Stimulated activated effector memory CD8-positive, alpha-beta T cell treated with anti-CD3 and anti-CD28 coated beads, Interleukin-12 subunit alpha, Interleukin-12 subunit beta, amount 100 ng/mL, for 72 hours (primary cell): ENCODE results near the gene UBTD1.
A peak's percentile ranks its signal among the peaks of the same experiment; 100 is the strongest.
"Not testable (repeated sequence)": the region's sequence is repeated elsewhere in the genome, so short reads cannot be mapped to it uniquely, and the experiment has no call there.

Experiments
- ATAC-seq: fragments of 150-1000 bp; cut with Tn5 transposase; 2 replicates; pipeline ENCODE4 v1.10.0; 2021
- DNase-seq, 2 donors: peaks; one replicate each; pipeline ENCODE4 v3.0.0; 2021 to 2022; ENCODE audit warnings: low spot score in 2 of 2
- H3K27ac Mint-ChIP-seq: one replicate; pipeline ENCODE4 v1.8.0; 2022; ENCODE audit warnings: mild to moderate bottlenecking, mixed read lengths
- H3K36me3 Mint-ChIP-seq: one replicate; pipeline ENCODE4 v1.8.0; 2022; ENCODE audit warnings: mild to moderate bottlenecking, mixed read lengths
- H3K4me1 Mint-ChIP-seq: one replicate; pipeline ENCODE4 v1.8.0; 2022; ENCODE audit warnings: mixed read lengths
- H3K4me3 Mint-ChIP-seq: one replicate; pipeline ENCODE4 v1.8.0; 2022; ENCODE audit warnings: mild to moderate bottlenecking, mixed read lengths
- H3K9me3 Mint-ChIP-seq: one replicate; pipeline ENCODE4 v1.8.0; 2022; ENCODE audit warnings: mixed read lengths

UBTD1 gene

DNA sequence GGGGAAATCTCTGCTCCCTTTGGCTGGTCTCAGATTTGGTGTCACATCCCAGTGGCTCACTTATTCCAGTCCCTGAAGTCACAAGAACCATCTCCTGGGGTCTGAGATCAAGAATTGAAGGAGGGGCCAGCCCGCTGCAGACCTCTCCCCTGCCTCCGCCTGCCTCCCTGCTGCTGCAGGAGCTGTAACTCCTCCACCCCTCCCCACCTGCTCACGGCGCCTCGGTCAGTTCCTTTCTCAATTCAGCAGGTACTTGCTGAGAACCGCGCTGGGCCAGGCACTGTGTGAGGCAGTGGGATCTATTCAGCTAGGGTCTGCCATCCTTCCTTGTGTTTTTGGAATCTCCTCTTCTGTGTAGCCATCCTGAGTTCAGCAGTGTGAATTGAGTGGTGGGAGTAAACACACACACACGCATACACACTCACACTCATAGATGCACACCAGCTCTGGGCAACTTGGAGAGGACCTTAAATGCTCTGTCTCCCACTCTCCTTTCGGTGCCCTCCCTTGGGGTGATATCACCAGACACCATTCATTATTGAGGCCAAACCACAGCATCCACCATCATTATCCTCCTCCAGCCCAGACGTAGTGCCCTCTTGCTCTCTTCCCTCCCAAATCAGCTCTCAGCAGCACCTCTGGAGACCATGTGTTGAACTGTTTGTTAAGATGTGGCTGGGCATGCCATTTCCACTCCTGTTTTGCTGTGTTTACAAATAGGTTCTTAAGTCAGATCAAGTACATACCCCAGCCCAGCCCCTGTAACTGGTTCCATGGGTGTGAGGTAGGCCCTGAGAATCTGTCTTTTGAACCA lies 51.8 kb downstream of the UBTD1 start:
- peaks cover 10% of the 10 kb centered on the region for H3K4me1 Mint-ChIP-seq
- ATAC-seq (no peak), DNase-seq (no peak)
- no peak overlapping the region for H3K4me3 Mint-ChIP-seq
- peak overlapping the region; percentile 43 for H3K27ac Mint-ChIP-seq
- no peaks in the 10 kb centered on the region for H3K36me3 Mint-ChIP-seq
- no peaks in the 10 kb centered on the region for H3K9me3 Mint-ChIP-seq

DNA sequence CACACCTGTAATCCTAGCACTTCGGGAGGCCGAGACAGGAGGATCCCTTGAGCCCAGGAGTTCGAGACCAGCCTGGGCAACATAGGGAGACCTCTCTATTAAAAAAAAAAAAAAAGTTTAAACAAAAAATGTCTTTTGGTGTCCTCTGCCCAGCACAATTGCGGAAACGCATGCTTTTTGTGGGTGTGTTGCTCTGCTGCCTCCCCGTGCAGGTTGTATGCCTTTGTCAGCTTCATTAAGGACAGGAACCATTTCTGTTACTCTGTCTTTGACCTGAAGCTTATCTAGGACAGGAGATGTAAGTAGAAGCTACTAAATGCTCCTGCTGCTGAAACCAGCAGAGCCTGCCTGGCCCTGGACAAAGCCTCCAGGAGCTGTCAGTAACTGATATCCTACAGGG lies 52.5 kb downstream of the UBTD1 start:
- H3K9me3 Mint-ChIP-seq, result no peaks in the 10 kb centered on the region
- H3K4me3 Mint-ChIP-seq, result no peak overlapping the region
- ATAC-seq, result no peak
- H3K27ac Mint-ChIP-seq, result peak overlapping the region; percentile 43
- peaks cover 10% of the 10 kb centered on the region for H3K4me1 Mint-ChIP-seq
- DNase-seq, result no peak
- H3K36me3 Mint-ChIP-seq, result no peaks in the 10 kb centered on the region

DNA sequence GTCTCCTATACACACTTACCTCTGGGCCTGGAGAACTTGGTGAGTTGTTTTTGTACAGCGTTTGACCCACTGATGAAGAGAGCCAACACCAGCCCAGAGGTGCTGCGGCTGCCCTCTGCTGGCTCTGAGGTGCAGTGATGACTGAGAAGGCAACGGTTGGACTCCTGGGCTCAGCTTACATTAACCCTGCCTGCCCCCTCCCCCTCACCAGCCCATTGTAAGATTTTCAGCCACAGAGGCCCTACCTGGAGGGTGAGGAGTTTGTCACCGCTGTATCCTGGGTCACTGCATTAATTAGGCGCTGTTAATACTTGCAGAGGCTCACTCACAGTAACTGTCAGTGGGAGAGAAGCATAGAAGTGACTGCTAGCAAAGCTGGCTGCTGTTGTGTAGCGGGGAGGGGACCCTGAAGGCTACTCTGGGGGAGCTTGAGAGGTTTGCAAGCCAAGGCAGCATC lies 54.9 kb downstream of the UBTD1 start:
- H3K9me3 Mint-ChIP-seq, result no peaks in the 10 kb centered on the region
- H3K4me1 Mint-ChIP-seq, result peaks cover 5% of the 10 kb centered on the region
- H3K27ac Mint-ChIP-seq, result no peak overlapping the region
- ATAC-seq (peak; percentile 95), DNase-seq (peak; percentile 45 to 70)
- H3K4me3 Mint-ChIP-seq, result no peak overlapping the region
- no peaks in the 10 kb centered on the region for H3K36me3 Mint-ChIP-seq

DNA sequence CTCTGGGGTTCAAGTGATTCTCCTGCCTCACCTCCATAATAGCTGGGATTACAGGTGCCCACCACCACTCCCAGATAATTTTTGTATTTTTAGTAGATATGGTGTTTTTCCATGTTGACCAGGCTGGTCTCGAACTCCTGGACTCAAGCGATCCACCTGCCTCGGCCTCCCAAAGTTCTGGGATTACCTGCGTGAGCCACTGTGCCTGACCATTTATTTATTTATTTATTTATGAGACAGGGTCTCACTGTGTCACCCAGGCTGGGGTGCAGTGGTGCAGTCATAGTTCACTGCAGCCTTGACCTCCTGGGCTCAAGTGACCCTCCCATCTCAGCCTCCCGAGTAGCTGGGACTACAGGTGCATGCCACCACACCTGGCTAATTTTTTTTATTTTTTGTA lies 55.6 kb downstream of the UBTD1 start:
- H3K9me3 Mint-ChIP-seq, DNase-seq, H3K27ac Mint-ChIP-seq, H3K4me1 Mint-ChIP-seq, H3K36me3 Mint-ChIP-seq, H3K4me3 Mint-ChIP-seq, ATAC-seq: not testable (repeated sequence)

DNA sequence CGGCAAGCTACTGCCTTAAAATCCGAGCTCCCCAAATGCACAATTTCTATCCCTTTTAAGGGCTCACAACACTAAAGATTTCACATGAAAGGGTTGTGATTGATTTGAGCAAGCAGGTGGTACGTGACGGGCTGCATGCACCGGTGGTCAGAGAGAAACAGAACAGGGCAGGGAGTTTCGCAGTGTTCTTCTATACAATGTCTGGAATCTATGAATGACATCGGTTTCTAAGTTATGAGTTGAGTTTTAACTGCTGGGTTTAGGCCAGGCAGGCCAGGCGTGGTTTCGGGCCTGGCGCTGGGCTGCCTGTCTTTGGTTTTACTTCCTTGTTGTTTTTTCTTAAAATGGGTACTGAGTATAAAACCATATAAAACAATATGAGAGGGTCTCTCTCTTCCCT lies 56.8 kb downstream of the UBTD1 start:
- H3K9me3 Mint-ChIP-seq, H3K4me3 Mint-ChIP-seq, H3K4me1 Mint-ChIP-seq, H3K36me3 Mint-ChIP-seq, ATAC-seq, DNase-seq, H3K27ac Mint-ChIP-seq: not testable (repeated sequence)

DNA sequence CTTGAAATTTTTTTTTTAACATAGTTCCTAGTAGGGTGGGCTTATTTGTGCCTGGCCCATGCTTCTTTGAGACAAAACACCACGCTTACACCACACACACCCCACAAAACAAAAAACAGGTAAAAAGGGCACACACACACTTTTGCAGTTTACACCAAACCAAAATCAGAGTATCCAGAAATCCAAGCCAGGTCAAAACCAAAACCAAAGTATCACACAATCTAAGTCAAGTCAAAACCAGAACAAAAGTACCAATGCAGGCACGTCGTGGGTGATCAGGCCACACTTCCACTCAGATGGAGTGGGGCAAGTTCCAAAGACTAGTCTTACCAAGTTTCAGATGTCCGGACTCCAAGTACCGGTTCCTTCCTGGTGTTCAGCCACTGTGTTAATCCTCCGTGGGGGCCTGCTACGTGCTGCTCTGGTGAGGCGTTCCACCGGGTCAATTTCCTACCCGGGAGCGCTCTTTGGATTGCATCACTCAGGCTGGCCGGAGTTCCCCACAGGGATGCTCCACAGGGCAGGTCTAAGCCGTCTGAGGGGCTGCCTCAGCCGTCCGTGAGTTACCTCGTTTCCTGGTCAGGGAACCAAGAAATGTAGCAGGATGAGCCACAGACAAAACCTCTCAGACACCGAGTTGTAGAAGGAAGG lies 62.1 kb downstream of the UBTD1 start:
- not testable (repeated sequence) for H3K4me1 Mint-ChIP-seq

DNA sequence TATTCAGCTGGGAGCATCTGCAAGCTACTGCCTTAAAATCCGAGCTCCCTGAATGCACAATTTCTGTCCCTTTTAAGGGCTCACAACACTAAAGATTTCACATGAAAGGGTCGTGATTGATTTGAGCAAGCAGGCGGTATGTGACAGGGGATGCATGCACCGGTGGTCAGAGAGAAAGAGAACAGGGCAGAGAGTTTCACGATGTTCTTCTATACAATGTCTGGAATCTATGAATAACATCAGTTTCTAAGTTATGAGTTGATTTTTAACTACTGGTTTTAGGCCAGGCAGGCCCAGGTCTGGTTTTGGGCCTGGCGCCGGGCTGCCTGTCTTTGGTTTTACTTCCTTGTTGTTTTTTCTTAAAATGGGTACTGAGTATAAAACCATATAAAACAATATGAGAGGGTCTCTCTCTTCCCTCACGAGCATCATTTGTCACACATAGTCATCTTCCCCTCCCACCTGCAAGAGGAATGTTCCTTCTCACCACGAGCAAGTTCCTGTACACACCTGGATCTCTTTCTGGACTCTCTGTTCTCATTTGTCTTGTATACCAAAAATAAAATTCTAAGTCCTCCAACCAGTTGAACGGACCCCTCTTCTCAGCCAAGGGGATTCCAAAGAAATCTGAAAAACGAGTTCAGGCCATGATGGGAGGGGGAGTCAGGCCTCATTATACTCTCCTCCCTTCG lies 62.8 kb downstream of the UBTD1 start:
- H3K4me3 Mint-ChIP-seq, result not testable (repeated sequence)

More for the DNA sequence above, 62.1 kb downstream of the UBTD1 start:
- ATAC-seq, DNase-seq, H3K36me3 Mint-ChIP-seq, H3K27ac Mint-ChIP-seq, H3K4me3 Mint-ChIP-seq, H3K9me3 Mint-ChIP-seq: not testable (repeated sequence)

DNA sequence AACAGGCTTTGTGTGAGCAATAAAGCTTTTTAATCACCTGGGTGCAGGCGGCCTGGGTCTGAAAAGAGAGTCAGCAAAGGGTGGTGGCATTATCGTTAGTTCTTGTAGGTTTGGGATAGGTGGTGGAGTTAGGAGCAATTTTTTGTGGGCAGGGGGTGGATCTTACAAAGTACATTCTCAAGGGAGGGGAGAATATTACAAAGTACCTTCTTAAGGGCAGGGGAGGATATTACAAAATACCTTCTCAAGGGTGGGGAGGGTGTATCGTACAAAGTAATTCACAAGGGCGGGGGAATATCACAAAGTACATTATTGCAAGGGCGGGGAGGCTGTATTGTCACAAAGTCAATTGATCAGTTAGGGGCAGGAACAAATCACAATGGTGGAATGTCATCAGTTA lies 63.6 kb downstream of the UBTD1 start:
- not testable (repeated sequence) for ATAC-seq, H3K9me3 Mint-ChIP-seq, H3K27ac Mint-ChIP-seq, H3K4me1 Mint-ChIP-seq, H3K36me3 Mint-ChIP-seq, H3K4me3 Mint-ChIP-seq, DNase-seq

More for the DNA sequence above, 62.8 kb downstream of the UBTD1 start:
- not testable (repeated sequence) for DNase-seq, H3K4me1 Mint-ChIP-seq, ATAC-seq, H3K36me3 Mint-ChIP-seq, H3K9me3 Mint-ChIP-seq, H3K27ac Mint-ChIP-seq

DNA sequence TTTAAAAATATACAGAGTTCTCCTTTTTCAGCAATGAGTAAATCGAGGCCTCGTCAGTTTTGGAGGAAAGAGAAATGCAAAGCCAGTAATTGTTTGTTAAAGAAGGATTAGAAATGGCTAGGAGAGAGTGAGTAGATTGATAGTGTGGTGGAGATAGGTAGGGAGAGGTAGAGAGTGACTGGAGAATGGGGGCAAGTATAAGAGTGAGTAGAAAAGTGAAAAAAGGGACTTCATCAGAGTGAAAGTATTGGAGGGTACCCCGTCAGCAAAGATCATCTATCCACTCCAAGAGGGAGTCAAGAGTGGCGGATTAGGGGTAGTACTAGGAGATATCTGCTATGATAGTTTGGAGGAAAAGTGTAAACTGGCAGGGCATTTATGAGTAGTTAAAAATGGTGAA lies 64.6 kb downstream of the UBTD1 start:
- DNase-seq (no peak), ATAC-seq (no peak)
- Mint-ChIP-seq H3K27ac (no peak overlapping the region), H3K36me3 (no peaks in the 10 kb centered on the region), H3K4me1 (peaks cover 5% of the 10 kb centered on the region), H3K9me3 (no peaks in the 10 kb centered on the region), H3K4me3 (no peak overlapping the region)

DNA sequence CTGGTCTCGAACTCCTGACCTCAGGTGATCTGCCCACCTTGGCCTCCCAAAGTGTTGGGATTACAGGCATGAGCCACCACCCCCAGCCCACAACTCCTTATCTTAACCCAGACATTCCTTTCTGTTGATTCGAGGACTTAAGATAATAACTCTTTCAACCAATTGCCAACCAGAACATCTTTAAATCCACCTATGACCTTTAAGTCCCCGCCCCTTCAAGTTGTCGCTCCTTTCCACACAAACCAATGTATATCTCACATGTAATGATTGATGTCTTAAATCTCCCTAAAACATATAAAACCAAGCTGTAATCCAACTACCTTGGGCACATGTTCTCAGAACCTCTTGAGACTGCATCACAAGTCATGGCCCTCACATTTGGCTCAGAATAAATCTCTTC lies 66.1 kb downstream of the UBTD1 start:
- Mint-ChIP-seq H3K9me3 (no peaks in the 10 kb centered on the region), H3K27ac (no peak overlapping the region), H3K4me3 (no peak overlapping the region), H3K4me1 (peaks cover 5% of the 10 kb centered on the region), H3K36me3 (no peaks in the 10 kb centered on the region)
- no peak for DNase-seq
- no peak for ATAC-seq

DNA sequence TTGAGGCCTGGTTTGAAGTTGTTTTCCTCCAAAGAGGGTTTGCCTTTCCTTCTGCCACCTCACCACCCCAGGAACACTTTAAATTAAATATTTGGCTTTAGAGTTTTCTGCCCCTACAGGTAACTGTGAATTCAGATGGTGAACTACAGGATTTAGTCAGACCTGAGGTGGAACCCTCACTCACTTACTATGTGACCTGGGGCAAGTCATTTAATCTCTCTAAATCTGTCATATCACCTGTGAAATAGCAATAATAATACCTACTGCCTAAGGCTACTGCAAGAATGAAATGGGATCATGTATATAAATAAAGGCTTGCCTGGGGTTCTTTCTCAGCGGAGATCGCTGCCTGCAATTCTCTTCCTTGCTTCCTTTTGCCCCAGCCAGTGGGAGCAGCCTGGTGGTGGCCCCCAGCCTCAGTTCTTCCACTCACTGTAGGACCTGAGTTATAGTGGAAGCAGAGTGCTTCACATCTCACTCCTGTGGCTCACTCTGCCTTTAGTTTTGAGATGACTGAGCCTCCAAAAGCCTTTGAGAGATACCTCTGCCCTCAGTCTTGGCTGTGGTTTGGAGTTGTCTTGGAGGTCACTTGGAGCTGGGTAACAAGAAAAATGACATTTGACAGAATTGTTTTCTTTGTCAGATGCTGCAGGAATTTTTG lies 67.7 kb downstream of the UBTD1 start:
- no peaks in the 10 kb centered on the region for H3K36me3 Mint-ChIP-seq
- no peak overlapping the region for H3K4me3 Mint-ChIP-seq
- DNase-seq, result peak in 1 of 2 donors; percentile 63
- peak overlapping the region; percentile 60 for H3K27ac Mint-ChIP-seq
- peak; percentile 79 for ATAC-seq
- peaks cover 5% of the 10 kb centered on the region for H3K4me1 Mint-ChIP-seq
- H3K9me3 Mint-ChIP-seq, result no peaks in the 10 kb centered on the region

DNA sequence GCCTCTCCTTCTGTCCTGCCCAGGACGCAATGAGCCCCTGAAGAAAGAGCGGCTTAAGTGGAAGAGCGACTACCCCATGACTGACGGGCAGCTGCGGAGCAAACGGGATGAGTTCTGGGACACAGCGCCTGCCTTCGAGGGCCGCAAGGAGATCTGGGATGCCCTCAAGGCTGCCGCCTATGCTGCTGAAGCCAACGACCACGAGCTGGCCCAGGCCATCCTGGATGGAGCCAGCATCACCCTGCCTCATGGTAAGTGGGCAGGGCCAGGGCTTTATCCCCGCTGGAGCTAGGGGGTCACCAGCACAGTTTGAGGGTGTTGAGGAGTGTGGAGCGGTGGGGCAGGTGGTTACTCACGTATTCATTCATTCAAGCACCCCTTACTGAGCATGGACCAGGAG lies 69.2 kb downstream of the UBTD1 start:
- ATAC-seq (no peak), DNase-seq (no peak)
- no peak overlapping the region for H3K27ac Mint-ChIP-seq
- peaks cover 9% of the 10 kb centered on the region for H3K4me1 Mint-ChIP-seq
- no peak overlapping the region for H3K4me3 Mint-ChIP-seq
- no peaks in the 10 kb centered on the region for H3K9me3 Mint-ChIP-seq
- peaks cover 3% of the 10 kb centered on the region for H3K36me3 Mint-ChIP-seq

DNA sequence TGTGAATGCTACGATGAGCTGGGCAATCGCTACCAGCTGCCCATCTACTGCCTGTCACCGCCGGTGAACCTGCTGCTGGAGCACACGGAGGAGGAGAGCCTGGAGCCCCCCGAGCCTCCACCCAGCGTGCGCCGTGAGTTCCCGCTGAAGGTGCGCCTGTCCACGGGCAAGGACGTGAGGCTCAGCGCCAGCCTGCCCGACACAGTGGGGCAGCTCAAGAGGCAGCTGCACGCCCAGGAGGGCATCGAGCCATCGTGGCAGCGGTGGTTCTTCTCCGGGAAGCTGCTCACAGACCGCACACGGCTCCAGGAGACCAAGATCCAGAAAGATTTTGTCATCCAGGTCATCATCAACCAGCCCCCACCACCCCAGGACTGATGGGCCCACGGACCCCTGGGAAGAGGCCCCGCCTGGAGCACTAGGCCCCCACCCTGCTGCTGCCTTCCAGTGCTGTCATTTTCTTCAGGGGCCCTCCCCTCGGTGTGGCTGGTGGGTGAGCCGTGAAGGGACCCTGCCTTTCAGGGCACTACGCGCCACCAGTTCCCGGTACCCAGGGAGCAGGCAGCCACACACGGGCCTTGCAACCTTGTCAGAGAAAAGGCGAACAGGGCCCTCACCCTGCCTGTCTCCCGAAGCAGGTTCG lies 71.5 kb downstream of the UBTD1 start:
- Mint-ChIP-seq H3K4me3 (no peak overlapping the region), H3K36me3 (peaks cover 7% of the 10 kb centered on the region), H3K4me1 (peaks cover 22% of the 10 kb centered on the region), H3K27ac (no peak overlapping the region), H3K9me3 (no peaks in the 10 kb centered on the region)
- DNase-seq, result no peak
- no peak for ATAC-seq

DNA sequence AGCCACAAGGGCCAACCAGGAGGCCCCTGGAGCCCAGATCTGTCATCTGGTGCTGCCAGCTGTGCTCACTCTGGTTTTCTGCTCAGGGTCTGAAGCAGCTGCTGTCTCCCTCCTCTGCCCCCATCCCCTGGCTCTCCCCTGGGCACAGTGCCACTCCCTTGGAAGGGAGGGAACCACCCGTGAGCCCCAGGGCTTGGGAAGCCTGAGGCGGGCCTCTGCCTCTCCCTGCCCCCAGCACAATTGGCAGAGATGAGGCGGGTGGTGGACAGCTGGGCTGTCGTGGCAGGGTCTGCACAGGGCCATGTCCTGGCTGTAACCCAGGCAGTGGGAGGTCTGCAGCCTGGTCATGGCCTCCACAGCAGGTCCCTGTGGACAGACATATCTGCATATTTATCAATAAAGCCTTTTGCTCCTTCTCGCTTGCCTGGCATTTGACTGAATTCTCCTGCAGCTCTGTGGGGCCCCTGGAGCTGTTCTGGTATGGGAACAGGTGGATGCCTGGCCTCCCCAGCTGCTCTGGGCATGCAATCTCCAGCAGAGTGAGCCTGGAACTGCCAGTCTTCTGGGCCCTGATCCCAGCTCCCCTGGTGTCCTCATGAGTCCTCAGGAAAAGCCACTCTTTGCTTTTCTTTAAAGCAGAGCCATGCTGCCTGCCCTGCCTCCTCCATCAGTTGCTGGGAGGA lies 72.2 kb downstream of the UBTD1 start:
- Mint-ChIP-seq H3K27ac (no peak overlapping the region), H3K36me3 (peaks cover 7% of the 10 kb centered on the region), H3K4me1 (peaks cover 22% of the 10 kb centered on the region), H3K4me3 (no peak overlapping the region), H3K9me3 (no peaks in the 10 kb centered on the region)
- ATAC-seq (no peak), DNase-seq (no peak)
